Astrocyte of the spinal cord (primary cell): ENCODE measurements around the gene CCDC7.
"Not testable (repeated sequence)": the region's sequence is repeated elsewhere in the genome, so short reads cannot be mapped to it uniquely, and the experiment has no call there.

Experiments used
- DNase-seq: peaks from one replicate; pipeline ENCODE4 v3.0.0; 2011; ENCODE audit warnings: low read depth, low spot score
- H3K4me3 ChIP-seq: 2 replicates; pipeline ENCODE4 v1.5.1; 2011; ENCODE audit warnings: low read depth, mild to moderate bottlenecking, low read length, moderate library complexity
- CTCF ChIP-seq: IDR thresholded peaks from 2 replicates; pipeline ENCODE4 v1.5.1; 2012; ENCODE audit warnings: low read depth, mild to moderate bottlenecking, low read length, inconsistent platforms
- in situ Hi-C: cut with HindIII; loops from 2 replicates; pipeline ENCODE4 v1.10.0; 2017; ENCODE audit warnings: low sequenced_read_pairs

Gene CCDC7

DNA sequence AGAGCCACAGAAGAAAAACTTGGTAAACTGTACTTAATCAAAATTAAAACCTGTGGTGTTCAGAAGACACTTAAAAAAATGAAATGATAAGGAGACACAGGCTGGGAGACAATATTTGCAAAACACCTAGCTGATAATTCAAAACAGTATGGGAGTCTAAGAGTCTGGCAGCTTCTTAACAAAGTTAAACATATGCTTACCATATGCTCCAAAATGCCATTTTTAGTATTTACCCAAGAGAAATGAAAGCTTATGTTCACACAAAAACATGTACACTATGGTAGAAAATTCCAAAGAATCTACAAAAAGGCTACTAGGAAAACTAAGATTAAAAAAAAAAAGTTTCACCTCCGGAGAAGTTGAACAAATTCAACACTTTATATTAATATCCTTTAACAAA lies 463.5 kb downstream of the CCDC7 start:
- TF ChIP-seq CTCF: no peak
- H3K4me3 ChIP-seq: no peak overlapping the region
- in situ Hi-C loops: no loop called here
- no peak for DNase-seq

- DNase-seq, H3K4me3 ChIP-seq, in situ Hi-C loops: not testable (repeated sequence)
Observed at GRCh38 chr10:32909970-32910369, 464.0 kb downstream of the CCDC7 start.

GRCh38 chr10:32911285-32912016 lies 465.5 kb downstream of the CCDC7 start:
- TF ChIP-seq CTCF: no peak

GRCh38 chr10:32917817-32918216 lies 471.9 kb downstream of the CCDC7 start:
- H3K4me3 ChIP-seq, in situ Hi-C loops, DNase-seq: not testable (repeated sequence)

More at GRCh38 chr10:32911285-32912016, 465.5 kb downstream of the CCDC7 start:
- DNase-seq: no peak
- in situ Hi-C loops: no loop called here
- H3K4me3 ChIP-seq: no peak overlapping the region

GRCh38 chr10:32922170-32922569 lies 476.2 kb downstream of the CCDC7 start:
- in situ Hi-C loops: no loop called here
- DNase-seq: no peak
- no peak for TF ChIP-seq CTCF
- no peak overlapping the region for H3K4me3 ChIP-seq

GRCh38 chr10:32923134-32923533 lies 477.2 kb downstream of the CCDC7 start:
- no peak for DNase-seq
- no peak overlapping the region for H3K4me3 ChIP-seq
- TF ChIP-seq CTCF: no peak
- in situ Hi-C loops: no loop called here

DNA sequence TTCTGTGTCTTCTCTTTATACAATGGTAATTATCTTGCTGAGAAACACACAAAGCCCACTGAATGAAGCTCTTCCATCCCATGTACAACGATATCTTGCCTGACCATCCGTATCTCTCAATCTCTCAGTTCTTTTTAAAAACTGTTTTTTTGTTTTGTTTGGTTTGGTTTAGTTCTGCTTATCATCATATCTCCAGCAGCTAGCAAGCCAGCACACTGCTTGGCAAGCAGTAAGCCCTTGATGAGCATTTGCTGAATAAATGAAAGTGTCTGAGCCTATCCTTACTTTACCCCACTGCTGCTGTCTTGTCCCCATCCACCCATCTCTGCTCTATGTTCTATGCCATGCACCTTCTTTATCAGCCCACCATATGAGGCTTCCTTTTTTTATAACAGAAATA lies 477.9 kb downstream of the CCDC7 start:
- H3K4me3 ChIP-seq: no peak overlapping the region
- TF ChIP-seq CTCF: no peak
- no peak for DNase-seq
- in situ Hi-C loops: no loop called here
